Measurements from ENCODE around the gene WDFY4. TPM values are rescaled to one million over a fixed set of nuclear protein-coding genes. Genes with fewer than 3 reads are reported as not detected.

Gene WDFY4
- total RNA-seq, 2 donors from 2014 or later: 0.09 to 0.25 TPM

GRCh38 chr10:48716416-48716815, 31.7 kb downstream of the WDFY4 start:
- ATAC-seq (no peak), DNase-seq (ENCODE audit: low spot score in 2 of 2) (no peak)
- Mint-ChIP-seq H3K27ac (no peak overlapping the region), H3K36me3 (no peaks in the 10 kb centered on the region), H3K9me3 (peaks cover 5 to 13% of the 10 kb centered on the region in 2 donors)

- Mint-ChIP-seq H3K27ac (no peak overlapping the region), H3K36me3 (no peaks in the 10 kb centered on the region), H3K9me3 (no peaks in the 10 kb centered on the region)
- ATAC-seq (no peak), DNase-seq (ENCODE audit: low spot score in 2 of 2) (no peak)
These were observed 35.9 kb downstream of the WDFY4 start for GRCh38 chr10:48720611-48721010.

GRCh38 chr10:48722153-48723145, 37.8 kb downstream of the WDFY4 start:
- H3K9me3 Mint-ChIP-seq: no peaks in the 10 kb centered on the region
- no peak for DNase-seq (ENCODE audit: low spot score in 2 of 2)
- no peak for ATAC-seq
- no peak overlapping the region for H3K27ac Mint-ChIP-seq
- no peaks in the 10 kb centered on the region for H3K36me3 Mint-ChIP-seq

- no peak overlapping the region for H3K27ac Mint-ChIP-seq
- H3K9me3 Mint-ChIP-seq: no peaks in the 10 kb centered on the region
- H3K36me3 Mint-ChIP-seq: no peaks in the 10 kb centered on the region
- ATAC-seq: no peak
- DNase-seq (ENCODE audit: low spot score in 2 of 2): no peak
These were observed 39.5 kb downstream of the WDFY4 start for GRCh38 chr10:48724127-48724526.

- no peaks in the 10 kb centered on the region for H3K9me3 Mint-ChIP-seq
These were observed 41.0 kb downstream of the WDFY4 start for GRCh38 chr10:48725708-48726107.

GRCh38 chr10:48727866-48728265, 43.2 kb downstream of the WDFY4 start:
- Mint-ChIP-seq H3K27ac (peak overlapping the region in 1 of 2 donors; percentile 84), H3K9me3 (no peaks in the 10 kb centered on the region), H3K36me3 (no peaks in the 10 kb centered on the region)
- no peak for ATAC-seq
- DNase-seq (ENCODE audit: low spot score in 2 of 2): no peak

More at GRCh38 chr10:48725708-48726107, 41.0 kb downstream of the WDFY4 start:
- Mint-ChIP-seq H3K36me3 (no peaks in the 10 kb centered on the region), H3K27ac (no peak overlapping the region)
- ATAC-seq: no peak
- DNase-seq (ENCODE audit: low spot score in 2 of 2): no peak

- ATAC-seq (no peak), DNase-seq (ENCODE audit: low spot score in 2 of 2) (no peak)
- no peaks in the 10 kb centered on the region for H3K36me3 Mint-ChIP-seq
- no peaks in the 10 kb centered on the region for H3K9me3 Mint-ChIP-seq
- H3K27ac Mint-ChIP-seq: no peak overlapping the region
These were observed 44.5 kb downstream of the WDFY4 start for GRCh38 chr10:48729222-48729621.

- H3K27ac Mint-ChIP-seq: peak overlapping the region in 1 of 2 donors; percentile 57
- DNase-seq (ENCODE audit: low spot score in 2 of 2) (no peak), ATAC-seq (no peak)
- no peaks in the 10 kb centered on the region for H3K36me3 Mint-ChIP-seq
- no peaks in the 10 kb centered on the region for H3K9me3 Mint-ChIP-seq
These were observed 45.3 kb downstream of the WDFY4 start for GRCh38 chr10:48729941-48730457.

GRCh38 chr10:48731141-48731540, 46.5 kb downstream of the WDFY4 start:
- DNase-seq (ENCODE audit: low spot score in 2 of 2): no peak
- H3K36me3 Mint-ChIP-seq: no peaks in the 10 kb centered on the region
- H3K27ac Mint-ChIP-seq: no peak overlapping the region
- no peak for ATAC-seq
- no peaks in the 10 kb centered on the region for H3K9me3 Mint-ChIP-seq

- DNase-seq (ENCODE audit: low spot score in 2 of 2) (no peak), ATAC-seq (no peak)
- Mint-ChIP-seq H3K36me3 (no peaks in the 10 kb centered on the region), H3K27ac (no peak overlapping the region), H3K9me3 (no peaks in the 10 kb centered on the region)
These were observed 47.0 kb downstream of the WDFY4 start for GRCh38 chr10:48731654-48732053.

GRCh38 chr10:48733329-48733728, 48.7 kb downstream of the WDFY4 start:
- Mint-ChIP-seq H3K9me3 (no peaks in the 10 kb centered on the region), H3K36me3 (no peaks in the 10 kb centered on the region), H3K27ac (no peak overlapping the region)
- ATAC-seq (no peak), DNase-seq (ENCODE audit: low spot score in 2 of 2) (no peak)

GRCh38 chr10:48735836-48736390, 51.2 kb downstream of the WDFY4 start:
- H3K36me3 Mint-ChIP-seq: no peaks in the 10 kb centered on the region
- no peaks in the 10 kb centered on the region for H3K9me3 Mint-ChIP-seq
- no peak overlapping the region for H3K27ac Mint-ChIP-seq
- DNase-seq (ENCODE audit: low spot score in 2 of 2) (no peak), ATAC-seq (no peak)

- ATAC-seq (no peak), DNase-seq (ENCODE audit: low spot score in 2 of 2) (no peak)
- Mint-ChIP-seq H3K9me3 (no peaks in the 10 kb centered on the region), H3K36me3 (no peaks in the 10 kb centered on the region), H3K27ac (no peak overlapping the region)
These were observed 51.9 kb downstream of the WDFY4 start for GRCh38 chr10:48736596-48736995.

- no peak for DNase-seq (ENCODE audit: low spot score in 2 of 2)
- H3K36me3 Mint-ChIP-seq: no peaks in the 10 kb centered on the region
- no peak for ATAC-seq
- no peaks in the 10 kb centered on the region for H3K9me3 Mint-ChIP-seq
- no peak overlapping the region for H3K27ac Mint-ChIP-seq
These were observed 53.2 kb downstream of the WDFY4 start for GRCh38 chr10:48737886-48738285.

GRCh38 chr10:48739170-48739569, 54.5 kb downstream of the WDFY4 start:
- ATAC-seq: no peak
- Mint-ChIP-seq H3K27ac (no peak overlapping the region), H3K9me3 (no peaks in the 10 kb centered on the region), H3K36me3 (no peaks in the 10 kb centered on the region)
- DNase-seq (ENCODE audit: low spot score in 2 of 2): no peak

- no peaks in the 10 kb centered on the region for H3K36me3 Mint-ChIP-seq
- no peak for ATAC-seq
- no peak overlapping the region for H3K27ac Mint-ChIP-seq
- no peaks in the 10 kb centered on the region for H3K9me3 Mint-ChIP-seq
- no peak for DNase-seq (ENCODE audit: low spot score in 2 of 2)
These were observed 55.5 kb downstream of the WDFY4 start for GRCh38 chr10:48740015-48740707.

- Mint-ChIP-seq H3K27ac (no peak overlapping the region), H3K9me3 (no peaks in the 10 kb centered on the region), H3K36me3 (no peaks in the 10 kb centered on the region)
- no peak for DNase-seq (ENCODE audit: low spot score in 2 of 2)
- ATAC-seq: no peak
These were observed 56.3 kb downstream of the WDFY4 start for GRCh38 chr10:48740988-48741387.
